HepG2 (cell line): ENCODE data around the gene GPR149. TPM values are rescaled to one million over a fixed set of nuclear protein-coding genes. Genes with fewer than 3 reads are reported as not detected.

Experiments
- CEBPG ChIP-seq: IDR thresholded peaks from 2 replicates; pipeline ENCODE4 v1.6.1; 2016
- HES4 ChIP-seq: sonication (generic); formaldehyde crosslinking; IDR thresholded peaks from 2 replicates; pipeline ENCODE4 v1.9.0; 2021; ENCODE audit warnings: mild to moderate bottlenecking, missing genetic modification reagents, borderline replicate concordance
- HOXA3 ChIP-seq: sonication (generic); formaldehyde crosslinking; IDR thresholded peaks from 2 replicates; pipeline ENCODE4 v1.5.0; 2020; ENCODE audit warnings: missing genetic modification reagents
- MAFK ChIP-seq, 2 experiments: IDR thresholded peaks in 1 of 2; conservative IDR thresholded peaks in 1 of 2; 2 replicates each; pipeline ENCODE4 v1.6.1; 2011; ENCODE audit warnings: improper control_type of control experiment in 2 of 2, low read length in 2 of 2
- MAZ ChIP-seq, 2 experiments: sonication (generic) in 1 of 2; formaldehyde crosslinking in 1 of 2; IDR thresholded peaks; 2 replicates each; pipeline versions ENCODE4 v1.5.0 to v1.6.1; 2012 to 2020; ENCODE audit warnings: low read depth in 2 of 2, mild to moderate bottlenecking in 2 of 2, borderline replicate concordance in 1 of 2, improper control_type of control experiment in 1 of 2, low read length in 1 of 2, missing genetic modification reagents in 1 of 2, moderate library complexity in 1 of 2
- RBFOX2 ChIP-seq: fragments of 200-400 bp; formaldehyde crosslinking; IDR thresholded peaks from 2 replicates; pipeline ENCODE4 v1.6.1; 2017; ENCODE audit warnings: low read depth, mild to moderate bottlenecking, low read length
- RFX1 ChIP-seq: fragments of 450-650 bp; IDR thresholded peaks from 2 replicates; pipeline ENCODE4 v1.6.1; 2017
- RXRB ChIP-seq: IDR thresholded peaks from 2 replicates; pipeline ENCODE4 v1.6.1; 2016; ENCODE audit warnings: borderline replicate concordance, missing genetic modification reagents, missing compliant biosample characterization
- SIN3A ChIP-seq: IDR thresholded peaks from 2 replicates; pipeline ENCODE4 v1.6.1; 2011; ENCODE audit warnings: low read depth, mild to moderate bottlenecking, control low read depth, low read length, borderline replicate concordance
- SP1 ChIP-seq, 2 experiments: fragments of 450-650 bp in 1 of 2; sonication (generic) in 1 of 2; formaldehyde crosslinking in 1 of 2; IDR thresholded peaks; 2 replicates each; pipeline versions ENCODE4 v1.4.0 to v1.6.1; 2016 to 2020; ENCODE audit warnings: missing genetic modification reagents in 1 of 2
- ZMYM4 ChIP-seq: sonication (generic); formaldehyde crosslinking; IDR thresholded peaks from 2 replicates; pipeline ENCODE4 v1.8.1; 2023; ENCODE audit warnings: mild to moderate bottlenecking, missing genetic modification reagents
- ZNF251 ChIP-seq: sonication (generic); formaldehyde crosslinking; IDR thresholded peaks from 2 replicates; pipeline ENCODE4 v1.9.0; 2021; ENCODE audit warnings: mild to moderate bottlenecking, missing genetic modification reagents
- ZNF329 ChIP-seq: sonication (generic); formaldehyde crosslinking; IDR thresholded peaks from 2 replicates; pipeline ENCODE4 v1.9.0; 2021; ENCODE audit warnings: low read depth, mild to moderate bottlenecking, missing genetic modification reagents
- ZNF510 ChIP-seq: sonication (generic); formaldehyde crosslinking; IDR thresholded peaks from 2 replicates; pipeline ENCODE4 v1.4.0; 2020; ENCODE audit warnings: low read depth, mild to moderate bottlenecking, missing genetic modification reagents
- ZNF598 ChIP-seq: sonication (generic); formaldehyde crosslinking; IDR thresholded peaks from 2 replicates; pipeline ENCODE4 v1.5.1; 2020; ENCODE audit warnings: mild to moderate bottlenecking, missing genetic modification reagents, borderline replicate concordance
- polyA plus RNA-seq, 8 experiments: library from polyadenylated mRNA; depleted of rRNA in 3 of 8; stranded (reverse) in 7 of 8; unstranded in 1 of 8; fragments of >200 nt; fragmentation: Illumina TruSeq in 4 of 8; extraction: Trizol in 4 of 8; gene quantifications; 2 replicates each; pipeline versions ENCODE4 v1.2.1 to v1.2.3, GENCODE V29; 2011 to 2016; ENCODE audit warnings: low read depth in 4 of 8, missing spikeins in 1 of 8, mixed read lengths in 1 of 8; ENCODE audit not compliant: insufficient read depth in 1 of 8
- total RNA-seq, 5 experiments: library from RNA; depleted of rRNA; stranded (reverse); fragments of >200 nt; fragmentation: Illumina TruSeq; extraction: Trizol; gene quantifications; 2 replicates each; pipeline ENCODE4 v1.2.3, GENCODE V29; 2016; ENCODE audit warnings: low read depth in 1 of 5
- TF ChIP-seq, protein P1 (sequence below): sonication (generic); formaldehyde crosslinking; IDR thresholded peaks from 2 replicates; pipeline ENCODE4 v1.5.0; 2020; ENCODE audit warnings: missing genetic modification reagents
- TF ChIP-seq, protein P2 (sequence below): sonication (generic); formaldehyde crosslinking; IDR thresholded peaks from 2 replicates; pipeline ENCODE4 v1.8.0; 2022; ENCODE audit warnings: low read depth, missing genetic modification reagents
- TF ChIP-seq, protein P3 (sequence below): sonication (generic); formaldehyde crosslinking; IDR thresholded peaks from 2 replicates; pipeline ENCODE4; 2020; ENCODE audit warnings: missing genetic modification reagents, mild to moderate bottlenecking, borderline replicate concordance
- TF ChIP-seq, protein P4 (sequence below): sonication (generic); formaldehyde crosslinking; IDR thresholded peaks from 2 replicates; pipeline ENCODE4 v1.8.0; 2022; ENCODE audit warnings: mild to moderate bottlenecking, missing genetic modification reagents; ENCODE audit not compliant: insufficient replicate concordance

GPR149 gene
- total and polyA plus RNA-seq, 2 of the 13 experiments (the other 11 are each of a cell fraction or from before 2014, with no cell fraction given) = not detected

DNA sequence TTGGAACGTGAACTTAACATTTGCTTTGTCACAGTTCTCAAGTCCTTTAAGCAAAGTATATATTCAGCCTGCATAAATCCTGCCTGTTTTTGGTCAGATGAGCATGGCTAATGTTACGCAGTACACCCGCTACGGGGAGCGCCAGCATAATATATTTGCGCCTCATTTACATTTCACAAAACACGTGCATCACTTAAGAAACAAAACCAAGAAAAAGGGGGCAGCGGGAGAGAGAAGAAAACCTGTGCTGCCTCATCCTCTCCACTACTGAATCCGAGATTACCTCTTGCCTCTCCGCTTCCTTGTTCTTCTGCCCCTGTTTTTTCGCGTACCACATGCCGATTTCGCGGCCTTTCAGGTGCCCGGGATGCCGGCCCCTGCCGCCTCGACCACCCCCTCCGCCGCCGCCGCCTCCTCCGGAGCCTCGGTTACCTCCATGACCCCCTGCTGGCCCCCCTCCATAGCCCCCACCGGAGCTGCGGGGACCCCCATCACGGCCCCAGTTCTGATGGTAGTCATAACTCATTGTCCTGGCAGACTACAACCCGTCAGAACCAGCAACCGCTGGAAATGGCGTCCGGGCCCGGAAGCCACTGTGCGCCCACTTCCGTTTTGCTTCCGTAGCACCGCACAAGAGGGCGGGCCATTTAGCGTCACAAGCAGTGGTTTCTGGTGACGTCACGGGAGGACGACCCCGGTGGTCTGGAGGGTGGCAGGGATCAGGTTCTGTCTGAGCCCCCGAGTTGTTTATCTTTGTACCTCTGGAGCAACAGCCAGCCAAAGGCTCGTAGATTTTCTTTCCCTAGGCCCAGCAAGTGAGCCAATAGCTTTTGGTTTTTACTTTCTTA is 105.9 kb downstream of the GPR149 start, which contains the start of gene DHX36 (continued):
- no peak for TF ChIP-seq RXRB (CRISPR knock-in tag)
- TF ChIP-seq, protein P1, sequence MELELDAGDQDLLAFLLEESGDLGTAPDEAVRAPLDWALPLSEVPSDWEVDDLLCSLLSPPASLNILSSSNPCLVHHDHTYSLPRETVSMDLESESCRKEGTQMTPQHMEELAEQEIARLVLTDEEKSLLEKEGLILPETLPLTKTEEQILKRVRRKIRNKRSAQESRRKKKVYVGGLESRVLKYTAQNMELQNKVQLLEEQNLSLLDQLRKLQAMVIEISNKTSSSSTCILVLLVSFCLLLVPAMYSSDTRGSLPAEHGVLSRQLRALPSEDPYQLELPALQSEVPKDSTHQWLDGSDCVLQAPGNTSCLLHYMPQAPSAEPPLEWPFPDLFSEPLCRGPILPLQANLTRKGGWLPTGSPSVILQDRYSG (CRISPR knock-in tag) = no peak; the same call in 1 of the 2 replicates
- TF ChIP-seq ZMYM4 (CRISPR knock-in tag) = peak; percentile 96
- TF ChIP-seq HOXA3 = peak; percentile 100
- TF ChIP-seq, protein P2, sequence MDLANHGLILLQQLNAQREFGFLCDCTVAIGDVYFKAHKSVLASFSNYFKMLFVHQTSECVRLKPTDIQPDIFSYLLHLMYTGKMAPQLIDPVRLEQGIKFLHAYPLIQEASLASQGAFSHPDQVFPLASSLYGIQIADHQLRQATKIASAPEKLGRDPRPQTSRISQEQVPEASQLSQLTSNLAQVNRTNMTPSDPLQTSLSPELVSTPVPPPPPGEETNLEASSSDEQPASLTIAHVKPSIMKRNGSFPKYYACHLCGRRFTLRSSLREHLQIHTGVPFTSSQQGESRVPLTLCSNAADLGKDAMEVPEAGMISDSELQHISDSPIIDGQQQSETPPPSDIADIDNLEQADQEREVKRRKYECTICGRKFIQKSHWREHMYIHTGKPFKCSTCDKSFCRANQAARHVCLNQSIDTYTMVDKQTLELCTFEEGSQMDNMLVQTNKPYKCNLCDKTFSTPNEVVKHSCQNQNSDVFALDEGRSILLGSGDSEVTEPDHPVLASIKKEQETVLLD (CRISPR knock-in tag) = no peak
- TF ChIP-seq MAFK (conservative IDR thresholded peaks at IDR 0.05 in 1 of 2, IDR thresholded peaks at IDR 0.05 in 1 of 2; ENCODE audit: low read length in 2 of 2) = no peak
- TF ChIP-seq, protein P3, sequence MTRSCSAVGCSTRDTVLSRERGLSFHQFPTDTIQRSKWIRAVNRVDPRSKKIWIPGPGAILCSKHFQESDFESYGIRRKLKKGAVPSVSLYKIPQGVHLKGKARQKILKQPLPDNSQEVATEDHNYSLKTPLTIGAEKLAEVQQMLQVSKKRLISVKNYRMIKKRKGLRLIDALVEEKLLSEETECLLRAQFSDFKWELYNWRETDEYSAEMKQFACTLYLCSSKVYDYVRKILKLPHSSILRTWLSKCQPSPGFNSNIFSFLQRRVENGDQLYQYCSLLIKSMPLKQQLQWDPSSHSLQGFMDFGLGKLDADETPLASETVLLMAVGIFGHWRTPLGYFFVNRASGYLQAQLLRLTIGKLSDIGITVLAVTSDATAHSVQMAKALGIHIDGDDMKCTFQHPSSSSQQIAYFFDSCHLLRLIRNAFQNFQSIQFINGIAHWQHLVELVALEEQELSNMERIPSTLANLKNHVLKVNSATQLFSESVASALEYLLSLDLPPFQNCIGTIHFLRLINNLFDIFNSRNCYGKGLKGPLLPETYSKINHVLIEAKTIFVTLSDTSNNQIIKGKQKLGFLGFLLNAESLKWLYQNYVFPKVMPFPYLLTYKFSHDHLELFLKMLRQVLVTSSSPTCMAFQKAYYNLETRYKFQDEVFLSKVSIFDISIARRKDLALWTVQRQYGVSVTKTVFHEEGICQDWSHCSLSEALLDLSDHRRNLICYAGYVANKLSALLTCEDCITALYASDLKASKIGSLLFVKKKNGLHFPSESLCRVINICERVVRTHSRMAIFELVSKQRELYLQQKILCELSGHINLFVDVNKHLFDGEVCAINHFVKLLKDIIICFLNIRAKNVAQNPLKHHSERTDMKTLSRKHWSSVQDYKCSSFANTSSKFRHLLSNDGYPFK (CRISPR knock-in tag) = peak; percentile 75; the same call in 1 of the 2 replicates
- peak; percentile 80 for TF ChIP-seq RBFOX2
- TF ChIP-seq ZNF329 (CRISPR knock-in tag) = no peak
- TF ChIP-seq ZNF598 = peak; percentile 36; the same call in 1 of the 2 replicates
- 0 out of 2 replicates have a peak, but pooled peaks have one; percentile 51 for TF ChIP-seq SIN3A
- TF ChIP-seq RFX1 = no peak
- 0 out of 2 replicates have a peak, but pooled peaks have one; percentile 65 for TF ChIP-seq ZNF510 (CRISPR knock-in tag)
- no peak for TF ChIP-seq SP1 (IDR thresholded peaks at IDR 0.05)
- TF ChIP-seq SP1 (CRISPR knock-in tag; IDR thresholded peaks at IDR 0.05) = peak; percentile 94
- TF ChIP-seq, protein P4, sequence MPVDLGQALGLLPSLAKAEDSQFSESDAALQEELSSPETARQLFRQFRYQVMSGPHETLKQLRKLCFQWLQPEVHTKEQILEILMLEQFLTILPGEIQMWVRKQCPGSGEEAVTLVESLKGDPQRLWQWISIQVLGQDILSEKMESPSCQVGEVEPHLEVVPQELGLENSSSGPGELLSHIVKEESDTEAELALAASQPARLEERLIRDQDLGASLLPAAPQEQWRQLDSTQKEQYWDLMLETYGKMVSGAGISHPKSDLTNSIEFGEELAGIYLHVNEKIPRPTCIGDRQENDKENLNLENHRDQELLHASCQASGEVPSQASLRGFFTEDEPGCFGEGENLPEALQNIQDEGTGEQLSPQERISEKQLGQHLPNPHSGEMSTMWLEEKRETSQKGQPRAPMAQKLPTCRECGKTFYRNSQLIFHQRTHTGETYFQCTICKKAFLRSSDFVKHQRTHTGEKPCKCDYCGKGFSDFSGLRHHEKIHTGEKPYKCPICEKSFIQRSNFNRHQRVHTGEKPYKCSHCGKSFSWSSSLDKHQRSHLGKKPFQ = no peak
- peak; percentile 54; the same call in 1 of the 2 replicates for TF ChIP-seq MAZ (IDR thresholded peaks at IDR 0.05; ENCODE audit: borderline replicate concordance, low read depth, low read length)
- peak; percentile 61; the same call in 1 of the 2 replicates for TF ChIP-seq MAZ (CRISPR knock-in tag; IDR thresholded peaks at IDR 0.05; ENCODE audit: low read depth)
- no peak for TF ChIP-seq CEBPG (CRISPR knock-in tag)
- TF ChIP-seq HES4 (CRISPR knock-in tag) = no peak
- no peak for TF ChIP-seq ZNF251 (CRISPR knock-in tag)
